Activated naive CD8-positive, alpha-beta T cell treated with anti-CD3 and anti-CD28 coated beads for 36 hours (primary cell): ENCODE data around the gene ZKSCAN4. TPM values are rescaled to one million over a fixed set of nuclear protein-coding genes. Genes with fewer than 3 reads are reported as not detected.

Experiments used
- DNase-seq: peaks from one replicate; pipeline ENCODE4 v3.0.0; 2021
- H3K27ac Mint-ChIP-seq: one replicate; pipeline ENCODE4 v1.8.0; 2022; ENCODE audit warnings: mild to moderate bottlenecking, moderate library complexity, mixed read lengths
- H3K27me3 Mint-ChIP-seq: one replicate; pipeline ENCODE4 v1.8.0; 2022; ENCODE audit warnings: mild to moderate bottlenecking, mixed read lengths
- H3K36me3 Mint-ChIP-seq: one replicate; pipeline ENCODE4 v1.8.0; 2021; ENCODE audit warnings: mild to moderate bottlenecking, mixed read lengths
- H3K4me1 Mint-ChIP-seq: one replicate; pipeline ENCODE4 v1.8.0; 2021; ENCODE audit warnings: mixed read lengths
- H3K4me3 Mint-ChIP-seq: one replicate; pipeline ENCODE4 v1.8.0; 2022; ENCODE audit warnings: mild to moderate bottlenecking, moderate library complexity, mixed read lengths
- H3K9me3 Mint-ChIP-seq: one replicate; pipeline ENCODE4 v1.8.0; 2022; ENCODE audit warnings: mixed read lengths
- total RNA-seq, 2 experiments: library from RNA; stranded (reverse); gene quantifications; one replicate each; pipeline ENCODE4 v1.2.3, GENCODE V29; 2021

Gene ZKSCAN4
- total RNA-seq, 2 experiments from 2014 or later = 4.5 to 5.0 TPM

GRCh38 chr6:28264834-28265401 is 12.8 kb upstream of the ZKSCAN4 start:
- no peak for DNase-seq
- Mint-ChIP-seq H3K27me3 (no peaks in the 10 kb centered on the region), H3K9me3 (peaks cover 4% of the 10 kb centered on the region), H3K4me3 (no peak overlapping the region), H3K4me1 (peaks cover 16% of the 10 kb centered on the region), H3K27ac (no peak overlapping the region), H3K36me3 (no peaks in the 10 kb centered on the region)

DNA sequence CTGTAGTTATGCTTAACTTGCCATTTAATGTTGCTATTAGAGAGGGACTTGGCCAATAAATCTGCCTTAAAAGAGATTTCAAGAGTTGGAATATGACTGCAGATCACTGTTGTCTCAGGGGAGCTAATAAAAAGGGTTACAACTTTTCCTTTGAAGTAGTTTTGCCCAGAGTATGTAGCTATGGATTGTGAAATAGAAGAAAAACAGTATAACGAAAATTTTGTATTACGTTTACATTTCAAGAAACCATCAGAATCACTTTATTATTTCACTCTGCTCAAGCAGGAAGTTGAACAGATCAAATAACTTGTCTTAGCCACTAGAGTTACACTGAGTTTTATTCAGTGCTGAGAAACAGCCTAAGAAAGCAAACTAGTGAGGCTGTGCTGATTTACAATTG is 11.9 kb upstream of the ZKSCAN4 start:
- Mint-ChIP-seq H3K4me1 (peaks cover 13% of the 10 kb centered on the region), H3K27me3 (no peaks in the 10 kb centered on the region), H3K4me3 (no peak overlapping the region), H3K27ac (no peak overlapping the region), H3K9me3 (peaks cover 9% of the 10 kb centered on the region), H3K36me3 (peaks cover 9% of the 10 kb centered on the region)
- no peak for DNase-seq

DNA sequence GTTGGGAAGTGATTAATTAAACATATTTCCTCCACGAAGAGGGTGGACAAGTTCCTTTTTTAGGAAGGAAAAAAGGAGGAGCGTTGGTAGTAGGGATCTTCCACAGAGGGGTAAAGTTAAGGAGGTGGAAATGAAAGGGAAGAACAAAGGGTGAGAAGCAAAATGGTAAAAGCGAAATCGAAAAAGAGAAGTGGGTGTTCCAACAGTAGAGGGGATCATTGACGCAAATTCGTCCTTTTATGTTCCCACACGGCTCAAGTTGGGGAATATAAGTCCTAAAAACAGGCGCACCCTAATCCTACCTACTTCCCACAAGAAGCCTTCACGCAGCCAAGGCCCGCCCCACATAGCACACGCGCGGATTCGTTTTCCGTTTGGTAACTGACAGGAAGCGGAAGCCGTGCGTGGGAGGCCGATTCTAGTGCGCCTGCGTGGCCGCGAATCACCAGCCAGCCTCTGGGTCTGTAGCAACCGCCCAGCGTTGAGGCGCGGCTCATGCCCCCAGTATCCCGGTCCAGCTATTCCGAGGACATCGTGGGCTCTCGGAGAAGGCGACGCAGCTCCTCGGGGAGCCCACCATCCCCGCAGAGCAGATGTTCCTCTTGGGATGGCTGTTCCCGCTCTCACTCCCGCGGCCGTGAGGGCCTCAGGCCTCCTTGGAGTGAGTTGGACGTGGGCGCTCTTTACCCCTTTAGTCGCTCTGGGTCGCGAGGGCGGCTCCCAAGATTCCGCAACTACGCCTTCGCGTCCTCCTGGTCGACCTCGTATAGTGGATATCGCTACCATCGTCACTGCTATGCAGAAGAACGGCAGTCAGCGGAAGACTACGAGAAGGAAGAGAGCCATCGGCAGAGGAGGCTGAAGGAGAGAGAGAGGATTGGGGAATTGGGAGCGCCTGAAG is 7.1 kb upstream of the ZKSCAN4 start, which contains the start of gene NKAPL:
NKAPL (plus strand) TSS at position 421 of the 901 bp plus-strand sequence; CDS start at position 496, 75 bp downstream.
- peak within 1 kb of the TSS; percentile 55 for H3K4me3 Mint-ChIP-seq
- peaks cover 4% of the 10 kb centered on the region for H3K27me3 Mint-ChIP-seq
- H3K9me3 Mint-ChIP-seq = peaks cover 16% of the 10 kb centered on the region
- peak within 1 kb of the TSS; percentile 65 for H3K27ac Mint-ChIP-seq
- DNase-seq = peak; percentile 68
- peaks cover 7% of the 10 kb centered on the region for H3K4me1 Mint-ChIP-seq
- H3K36me3 Mint-ChIP-seq = peaks cover 16% of the 10 kb centered on the region

- H3K9me3 Mint-ChIP-seq = peaks cover 16% of the 10 kb centered on the region
- no peak overlapping the region for H3K27ac Mint-ChIP-seq
- H3K36me3 Mint-ChIP-seq = peaks cover 16% of the 10 kb centered on the region
- no peak overlapping the region for H3K4me3 Mint-ChIP-seq
- peaks cover 8% of the 10 kb centered on the region for H3K4me1 Mint-ChIP-seq
- peaks cover 4% of the 10 kb centered on the region for H3K27me3 Mint-ChIP-seq
- no peak for DNase-seq
Measured at GRCh38 chr6:28257042-28257441, 5.0 kb upstream of the ZKSCAN4 start.

- Mint-ChIP-seq H3K27me3 (peaks cover 4% of the 10 kb centered on the region), H3K4me3 (no peak overlapping the region), H3K9me3 (peaks cover 7% of the 10 kb centered on the region), H3K27ac (no peak overlapping the region), H3K36me3 (peaks cover 9% of the 10 kb centered on the region), H3K4me1 (peaks cover 20% of the 10 kb centered on the region)
- DNase-seq = peak; percentile 38
Measured at GRCh38 chr6:28254121-28254519, 2.1 kb upstream of the ZKSCAN4 start.

DNA sequence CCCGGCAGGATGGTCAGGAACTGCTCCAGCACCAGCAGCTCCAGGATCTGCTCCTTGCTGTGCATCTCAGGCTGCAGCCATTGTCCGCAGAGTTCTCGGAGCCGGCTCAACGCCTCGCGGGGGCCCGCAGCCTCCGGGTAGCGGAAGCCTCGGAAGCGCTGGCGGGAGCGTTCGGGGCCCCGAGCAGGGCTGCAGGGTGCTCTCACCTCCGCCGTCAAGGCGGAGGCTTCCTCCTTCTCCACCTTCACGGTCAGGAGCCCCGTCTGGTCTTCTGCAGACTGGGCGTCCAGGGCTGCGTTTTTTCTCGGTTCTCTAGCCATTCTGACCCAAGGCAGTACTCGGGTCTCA is 434 bp downstream of the ZKSCAN4 start:
- H3K27me3 Mint-ChIP-seq = peaks cover 4% of the 10 kb centered on the region
- DNase-seq = peak; percentile 46
- H3K9me3 Mint-ChIP-seq = no peaks in the 10 kb centered on the region
- H3K4me3 Mint-ChIP-seq = peak overlapping the region; percentile 98
- peaks cover 19% of the 10 kb centered on the region for H3K4me1 Mint-ChIP-seq
- H3K27ac Mint-ChIP-seq = peak overlapping the region; percentile 91
- peaks cover 4% of the 10 kb centered on the region for H3K36me3 Mint-ChIP-seq

GRCh38 chr6:28250747-28251146 is 1.3 kb downstream of the ZKSCAN4 start:
- no peak for DNase-seq
- Mint-ChIP-seq H3K36me3 (peaks cover 10% of the 10 kb centered on the region), H3K4me1 (peaks cover 19% of the 10 kb centered on the region), H3K9me3 (no peaks in the 10 kb centered on the region), H3K27ac (peak overlapping the region; percentile 16), H3K27me3 (no peaks in the 10 kb centered on the region), H3K4me3 (peak overlapping the region; percentile 75)

DNA sequence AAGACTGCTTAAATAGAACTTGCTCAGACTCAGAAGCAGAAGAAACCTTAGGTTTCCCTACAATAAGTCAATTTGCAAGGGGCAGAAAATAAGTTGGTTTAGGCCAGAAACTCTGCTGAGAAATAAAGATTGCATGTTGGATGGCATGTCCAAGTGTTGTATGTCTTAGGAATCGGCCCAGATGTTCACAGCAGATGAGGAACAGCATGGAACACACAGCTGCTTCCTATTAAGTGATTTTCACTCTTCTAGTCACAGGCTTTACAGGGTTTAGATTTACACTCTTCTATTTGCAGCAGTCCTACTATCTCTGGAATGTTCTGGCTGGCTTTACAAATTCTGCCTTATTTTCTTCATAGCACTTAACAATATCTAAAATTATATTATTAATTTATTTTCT is 3.2 kb downstream of the ZKSCAN4 start:
- H3K4me1 Mint-ChIP-seq = peaks cover 19% of the 10 kb centered on the region
- H3K4me3 Mint-ChIP-seq = no peak overlapping the region
- no peak for DNase-seq
- no peaks in the 10 kb centered on the region for H3K9me3 Mint-ChIP-seq
- H3K27ac Mint-ChIP-seq = no peak overlapping the region
- peaks cover 22% of the 10 kb centered on the region for H3K36me3 Mint-ChIP-seq
- no peaks in the 10 kb centered on the region for H3K27me3 Mint-ChIP-seq

- no peak for DNase-seq
- no peaks in the 10 kb centered on the region for H3K9me3 Mint-ChIP-seq
- peaks cover 25% of the 10 kb centered on the region for H3K36me3 Mint-ChIP-seq
- H3K4me3 Mint-ChIP-seq = no peak overlapping the region
- no peak overlapping the region for H3K27ac Mint-ChIP-seq
- H3K27me3 Mint-ChIP-seq = no peaks in the 10 kb centered on the region
- peaks cover 10% of the 10 kb centered on the region for H3K4me1 Mint-ChIP-seq
Measured at GRCh38 chr6:28245206-28245941, 6.7 kb downstream of the ZKSCAN4 start.

DNA sequence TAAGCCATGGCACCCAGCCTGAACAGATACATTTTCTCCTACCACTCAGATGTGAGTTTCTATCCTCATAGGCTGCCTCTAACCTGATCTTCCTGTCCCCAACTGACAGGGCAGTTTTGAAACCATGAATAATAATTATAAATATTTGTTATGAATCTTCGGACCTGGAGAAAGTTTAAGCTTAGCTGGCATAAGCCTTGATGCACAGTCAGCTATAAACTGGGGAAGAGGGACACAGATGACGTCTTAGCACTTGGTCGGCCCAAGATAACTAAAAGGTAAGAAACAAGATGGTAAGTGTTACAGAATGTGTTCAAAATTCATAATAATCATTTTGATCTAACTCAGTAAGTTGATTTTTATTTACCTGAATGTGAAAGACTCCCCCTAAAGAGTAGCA is 8.1 kb downstream of the ZKSCAN4 start:
- H3K27me3 Mint-ChIP-seq = no peaks in the 10 kb centered on the region
- DNase-seq = no peak
- no peaks in the 10 kb centered on the region for H3K9me3 Mint-ChIP-seq
- peaks cover 25% of the 10 kb centered on the region for H3K36me3 Mint-ChIP-seq
- peaks cover 3% of the 10 kb centered on the region for H3K4me1 Mint-ChIP-seq
- H3K4me3 Mint-ChIP-seq = no peak overlapping the region
- no peak overlapping the region for H3K27ac Mint-ChIP-seq

- H3K4me1 Mint-ChIP-seq = no peaks in the 10 kb centered on the region
- peaks cover 5% of the 10 kb centered on the region for H3K27me3 Mint-ChIP-seq
- H3K4me3 Mint-ChIP-seq = no peak overlapping the region
- peaks cover 15% of the 10 kb centered on the region for H3K36me3 Mint-ChIP-seq
- no peak overlapping the region for H3K27ac Mint-ChIP-seq
- no peak for DNase-seq
- H3K9me3 Mint-ChIP-seq = no peaks in the 10 kb centered on the region
Measured at GRCh38 chr6:28240471-28240870, 11.6 kb downstream of the ZKSCAN4 start.

- Mint-ChIP-seq H3K27ac (no peak overlapping the region), H3K9me3 (no peaks in the 10 kb centered on the region), H3K36me3 (peaks cover 11% of the 10 kb centered on the region), H3K27me3 (peaks cover 5% of the 10 kb centered on the region), H3K4me3 (no peak overlapping the region), H3K4me1 (no peaks in the 10 kb centered on the region)
- no peak for DNase-seq
Measured at GRCh38 chr6:28239636-28240035, 12.4 kb downstream of the ZKSCAN4 start.

DNA sequence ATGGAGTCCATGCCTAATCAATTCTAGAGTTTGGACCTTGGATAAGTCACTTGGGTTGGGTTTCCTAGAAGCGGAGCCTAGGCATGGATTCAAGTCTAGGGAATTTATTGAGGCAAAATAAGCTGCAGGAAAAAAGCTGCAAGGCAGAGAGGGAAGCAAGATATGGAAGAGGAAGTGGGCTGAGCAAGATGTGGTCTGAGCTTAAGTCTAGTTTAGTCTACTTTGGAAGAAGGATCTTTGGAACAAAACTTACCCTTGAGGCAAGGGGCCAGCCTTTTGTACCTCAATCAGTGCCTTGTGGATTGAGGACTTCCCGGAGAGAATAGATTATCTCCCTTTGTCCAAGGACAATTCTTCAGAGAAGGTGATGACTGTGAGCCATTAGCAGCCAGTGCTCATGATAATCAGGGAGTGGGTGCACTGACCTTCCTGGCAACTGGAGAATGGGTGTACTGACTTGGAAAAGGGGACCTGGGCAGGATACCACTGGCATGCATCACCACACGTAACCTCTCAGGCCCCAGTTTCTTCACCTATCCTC is 16.1 kb downstream of the ZKSCAN4 start:
- Mint-ChIP-seq H3K4me3 (no peak overlapping the region), H3K4me1 (no peaks in the 10 kb centered on the region), H3K27ac (no peak overlapping the region), H3K27me3 (peaks cover 5% of the 10 kb centered on the region), H3K36me3 (peaks cover 18% of the 10 kb centered on the region), H3K9me3 (no peaks in the 10 kb centered on the region)
- DNase-seq = no peak

GRCh38 chr6:28232785-28233184 is 19.3 kb downstream of the ZKSCAN4 start:
- Mint-ChIP-seq H3K27me3 (peaks cover 3% of the 10 kb centered on the region), H3K9me3 (no peaks in the 10 kb centered on the region), H3K4me1 (no peaks in the 10 kb centered on the region), H3K4me3 (no peak overlapping the region), H3K36me3 (peaks cover 24% of the 10 kb centered on the region), H3K27ac (no peak overlapping the region)
- no peak for DNase-seq

DNA sequence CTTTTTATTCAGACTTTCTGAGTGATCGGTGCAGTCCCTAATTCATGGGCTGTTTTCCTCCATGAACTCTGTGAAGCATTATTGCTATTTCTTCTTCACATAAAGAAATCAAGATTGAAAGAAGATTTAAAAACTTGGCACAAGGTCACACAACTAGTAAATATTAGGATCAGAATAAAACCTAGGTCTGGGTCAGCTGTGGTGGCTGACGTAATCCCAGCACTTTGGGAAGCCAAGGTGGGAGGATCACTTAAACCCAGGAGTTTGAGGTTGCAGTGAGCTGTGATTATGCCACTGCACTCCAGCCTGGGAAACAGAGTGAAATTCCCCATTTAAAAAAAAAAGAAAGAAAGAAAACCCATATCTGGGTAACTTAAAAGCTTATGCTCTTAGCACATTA is 25.6 kb downstream of the ZKSCAN4 start:
- Mint-ChIP-seq H3K27ac (no peak overlapping the region), H3K4me1 (peaks cover 15% of the 10 kb centered on the region), H3K36me3 (peaks cover 15% of the 10 kb centered on the region), H3K4me3 (no peak overlapping the region), H3K27me3 (peaks cover 38% of the 10 kb centered on the region), H3K9me3 (no peaks in the 10 kb centered on the region)
- no peak for DNase-seq
